Measurements from ENCODE around the gene MZF1. TPM values are rescaled to one million over a fixed set of nuclear protein-coding genes. Genes with fewer than 3 reads are reported as not detected.

Gene MZF1
- total and polyA plus RNA-seq, 9 of the 15 experiments (the other 6 are each of a cell fraction or from before 2014, with no cell fraction given): 0.31 to 29.3 (median 11.5) TPM

- TF ChIP-seq ZBTB40 (IDR thresholded peaks at IDR 0.05) (0 out of 2 replicates have a peak, but pooled peaks have one; percentile 1), ZBTB40 (CRISPR knock-in tag; IDR thresholded peaks at IDR 0.05) (no peak), E2F4 (CRISPR knock-in tag; IDR thresholded peaks at IDR 0.05; ENCODE audit: low read depth) (0 out of 2 replicates have a peak, but pooled peaks have one; percentile 33), RBM39 (optimal IDR thresholded peaks at IDR 0.05; ENCODE audit: low read depth, low read length) (peak; percentile 29), ADNP (tag; IDR thresholded peaks at IDR 0.05) (no peak), NFRKB (IDR thresholded peaks at IDR 0.05; ENCODE audit: low read depth) (no peak), MLX (CRISPR knock-in tag; conservative IDR thresholded peaks at IDR 0.05) (no peak), AFF4 (CRISPR knock-in tag; IDR thresholded peaks at IDR 0.05) (0 out of 2 replicates have a peak, but pooled peaks have one; percentile 49), TFAP4 (CRISPR knock-in tag; IDR thresholded peaks at IDR 0.05; ENCODE audit: borderline replicate concordance) (peak; percentile 29; the same call in 1 of the 2 replicates), KDM5B (IDR thresholded peaks at IDR 0.05; ENCODE audit: insufficient replicate concordance, low read depth, low read length) (peak; percentile 42)
Measured at GRCh38 chr19:58545286-58546018, 27.7 kb downstream of the MZF1 start (continued).

Data from K562 (cell line).